ENCODE data around the gene FSHR. TPM values are rescaled to one million over a fixed set of nuclear protein-coding genes. Genes with fewer than 3 reads are reported as not detected.
A peak's percentile ranks its signal among the peaks of the same experiment; 100 is the strongest.

FSHR gene
- total RNA-seq, 2 donors from 2014 or later = not detected

DNA sequence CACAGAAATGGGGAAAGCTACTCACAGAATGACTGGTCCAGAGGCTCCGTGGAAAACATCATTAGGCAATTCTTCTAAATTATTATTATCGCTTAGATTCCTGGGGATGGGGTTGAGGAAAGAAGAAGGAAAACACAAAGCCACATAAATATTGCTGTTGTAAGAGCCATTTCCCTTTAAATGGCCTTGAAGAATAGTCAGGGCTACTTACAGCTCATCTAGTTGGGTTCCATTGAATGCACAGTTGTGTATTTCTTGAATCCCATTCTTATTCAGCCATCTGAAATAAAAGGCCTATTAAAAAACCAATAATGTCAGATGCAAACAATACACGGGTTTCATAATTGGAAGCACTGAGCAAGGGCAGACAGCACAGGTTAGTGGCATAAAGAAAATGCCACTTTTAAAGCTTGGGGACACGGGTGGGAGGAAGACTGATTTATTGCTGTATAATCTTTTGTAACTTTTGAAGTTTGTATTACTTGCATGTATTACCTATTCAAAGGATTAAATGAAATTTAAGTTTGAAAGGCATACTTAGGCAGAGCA, 171.4 kb downstream of the FSHR start:
- Mint-ChIP-seq H3K4me1 (no peaks in the 10 kb centered on the region), H3K27me3 (peaks cover 3% of the 10 kb centered on the region), H3K36me3 (ENCODE audit: low read depth) (no peaks in the 10 kb centered on the region), H3K27ac (no peak overlapping the region), H3K4me3 (no peak overlapping the region), H3K9me3 (no peaks in the 10 kb centered on the region)
- no peak for ATAC-seq (replicated peaks)

- no peak overlapping the region for H3K4me3 Mint-ChIP-seq
Observed at GRCh38 chr2:48980846-48981245, 173.5 kb downstream of the FSHR start.

DNA sequence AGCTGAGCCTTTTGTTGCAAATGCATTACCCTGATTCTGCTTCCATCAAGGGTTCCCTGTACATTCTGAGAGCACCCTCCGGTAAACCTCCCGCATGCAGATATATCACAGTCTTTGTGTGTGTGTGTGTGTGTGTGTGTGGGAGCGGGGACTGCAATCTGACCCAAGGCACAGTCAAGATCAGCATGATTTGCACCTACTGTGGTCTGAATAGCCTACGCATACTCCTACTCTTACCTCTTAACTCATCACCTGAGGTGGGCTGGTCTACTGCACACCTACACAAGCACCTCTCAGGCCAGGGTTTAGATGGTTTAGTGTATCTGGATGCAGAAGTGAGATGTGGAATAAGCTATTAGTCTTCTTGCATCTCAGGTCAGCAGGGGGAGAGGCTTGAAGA, 174.6 kb downstream of the FSHR start:
- H3K4me3 Mint-ChIP-seq = no peak overlapping the region
- H3K9me3 Mint-ChIP-seq = no peaks in the 10 kb centered on the region
- no peaks in the 10 kb centered on the region for H3K36me3 Mint-ChIP-seq (ENCODE audit: low read depth)
- no peak for ATAC-seq (replicated peaks)
- H3K4me1 Mint-ChIP-seq = no peaks in the 10 kb centered on the region
- H3K27me3 Mint-ChIP-seq = peaks cover 11% of the 10 kb centered on the region
- H3K27ac Mint-ChIP-seq = no peak overlapping the region

More at GRCh38 chr2:48980846-48981245, 173.5 kb downstream of the FSHR start:
- H3K4me1 Mint-ChIP-seq = no peaks in the 10 kb centered on the region
- no peak overlapping the region for H3K27ac Mint-ChIP-seq
- H3K9me3 Mint-ChIP-seq = no peaks in the 10 kb centered on the region
- H3K27me3 Mint-ChIP-seq = peaks cover 11% of the 10 kb centered on the region
- H3K36me3 Mint-ChIP-seq (ENCODE audit: low read depth) = no peaks in the 10 kb centered on the region
- no peak for ATAC-seq (replicated peaks)

DNA sequence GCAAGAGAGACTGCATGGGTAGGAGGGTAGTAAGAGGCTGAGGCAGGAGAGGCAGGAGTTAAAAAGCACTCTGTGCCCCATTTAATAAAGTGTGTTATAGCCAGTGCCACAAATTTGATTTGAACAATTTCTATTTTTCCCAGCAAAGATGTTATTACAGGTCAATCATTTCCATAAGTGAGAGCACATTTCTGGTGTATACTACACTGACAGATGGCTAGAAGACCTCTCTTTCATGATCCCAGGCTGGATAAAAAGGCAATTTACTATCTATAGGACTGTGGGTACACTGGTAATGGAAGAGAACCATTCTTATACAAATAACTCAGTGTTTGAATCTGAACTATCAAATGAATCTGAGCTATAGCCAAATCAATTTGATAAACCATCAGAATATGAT, 176.2 kb downstream of the FSHR start:
- peaks cover 14% of the 10 kb centered on the region for H3K27me3 Mint-ChIP-seq
- no peaks in the 10 kb centered on the region for H3K36me3 Mint-ChIP-seq (ENCODE audit: low read depth)
- ATAC-seq (replicated peaks) = no peak
- no peak overlapping the region for H3K4me3 Mint-ChIP-seq
- no peaks in the 10 kb centered on the region for H3K9me3 Mint-ChIP-seq
- no peaks in the 10 kb centered on the region for H3K4me1 Mint-ChIP-seq
- no peak overlapping the region for H3K27ac Mint-ChIP-seq

DNA sequence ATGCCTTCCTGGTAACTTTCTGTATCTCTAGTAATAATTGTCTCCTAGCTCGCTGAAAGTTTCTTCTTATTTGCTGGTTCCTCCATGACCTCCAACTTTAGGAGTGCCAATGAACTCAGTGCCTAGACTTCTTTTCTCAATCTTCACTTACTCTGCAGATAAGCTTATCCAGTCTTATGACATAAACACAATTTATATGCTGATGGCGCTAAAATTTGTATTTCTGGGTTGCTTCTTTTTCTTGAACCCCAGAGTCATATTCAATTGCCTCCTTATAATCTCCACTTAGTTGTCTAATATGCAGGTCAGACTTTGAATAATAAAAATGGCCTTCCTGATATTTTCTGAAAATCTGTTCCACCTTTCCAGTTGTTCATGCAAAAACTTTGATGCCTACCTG, 182.5 kb downstream of the FSHR start:
- H3K4me3 Mint-ChIP-seq = no peak overlapping the region
- no peaks in the 10 kb centered on the region for H3K9me3 Mint-ChIP-seq
- no peak for ATAC-seq (replicated peaks)
- H3K27ac Mint-ChIP-seq = no peak overlapping the region
- H3K4me1 Mint-ChIP-seq = no peaks in the 10 kb centered on the region
- H3K36me3 Mint-ChIP-seq (ENCODE audit: low read depth) = no peaks in the 10 kb centered on the region
- H3K27me3 Mint-ChIP-seq = peaks cover 6% of the 10 kb centered on the region

DNA sequence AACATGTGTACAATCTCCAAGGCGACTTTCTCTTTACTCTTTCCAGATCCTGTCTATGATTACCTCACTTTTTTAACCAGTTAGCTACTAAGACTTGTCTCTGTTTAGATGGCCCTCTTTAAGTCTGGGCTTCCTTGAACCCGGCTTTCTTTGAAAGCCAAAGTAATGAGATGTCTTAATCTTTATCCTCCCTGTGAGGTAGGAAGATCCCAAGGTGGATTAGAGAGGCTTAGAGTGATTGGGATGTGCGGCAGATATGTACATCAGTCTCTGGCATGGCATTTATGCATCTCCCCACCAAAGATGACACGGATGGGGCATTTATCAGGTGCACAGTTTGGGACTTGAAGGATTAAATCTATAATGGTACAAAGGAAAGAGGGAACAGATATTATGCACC, 186.3 kb downstream of the FSHR start:
- no peaks in the 10 kb centered on the region for H3K9me3 Mint-ChIP-seq
- no peaks in the 10 kb centered on the region for H3K36me3 Mint-ChIP-seq (ENCODE audit: low read depth)
- ATAC-seq (replicated peaks) = no peak
- H3K27ac Mint-ChIP-seq = no peak overlapping the region
- H3K4me3 Mint-ChIP-seq = no peak overlapping the region
- H3K27me3 Mint-ChIP-seq = no peaks in the 10 kb centered on the region
- no peaks in the 10 kb centered on the region for H3K4me1 Mint-ChIP-seq

DNA sequence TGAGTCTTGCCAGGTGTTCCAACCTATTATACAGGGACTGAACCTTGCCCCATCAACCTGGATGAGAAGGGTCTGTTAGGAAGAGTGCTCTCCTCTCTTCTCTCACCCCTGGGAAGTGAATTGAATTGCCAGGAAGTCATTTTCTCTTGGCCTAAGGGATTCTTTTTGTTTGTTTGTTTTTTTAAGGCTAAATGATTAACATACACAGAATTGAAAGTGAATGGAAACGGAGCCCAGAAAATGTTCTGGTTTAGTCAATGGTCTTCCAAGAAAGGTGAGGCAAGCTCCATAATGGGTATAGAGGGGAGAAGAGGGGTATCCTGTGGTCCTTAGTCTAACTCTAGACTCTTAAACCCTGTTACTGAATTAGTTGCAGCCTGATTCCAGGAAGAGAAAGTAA, 189.1 kb downstream of the FSHR start:
- Mint-ChIP-seq H3K27ac (no peak overlapping the region), H3K27me3 (no peaks in the 10 kb centered on the region), H3K36me3 (ENCODE audit: low read depth) (no peaks in the 10 kb centered on the region), H3K4me1 (no peaks in the 10 kb centered on the region), H3K9me3 (no peaks in the 10 kb centered on the region), H3K4me3 (no peak overlapping the region)
- no peak for ATAC-seq (replicated peaks)

GRCh38 chr2:48961009-48961408, 193.3 kb downstream of the FSHR start:
- no peaks in the 10 kb centered on the region for H3K9me3 Mint-ChIP-seq
- no peaks in the 10 kb centered on the region for H3K36me3 Mint-ChIP-seq (ENCODE audit: low read depth)
- H3K27ac Mint-ChIP-seq = no peak overlapping the region
- H3K27me3 Mint-ChIP-seq = peaks cover 4% of the 10 kb centered on the region
- no peak for ATAC-seq (replicated peaks)
- H3K4me1 Mint-ChIP-seq = no peaks in the 10 kb centered on the region
- no peak overlapping the region for H3K4me3 Mint-ChIP-seq

- Mint-ChIP-seq H3K27me3 (peaks cover 7% of the 10 kb centered on the region), H3K4me1 (no peaks in the 10 kb centered on the region), H3K9me3 (no peaks in the 10 kb centered on the region), H3K27ac (no peak overlapping the region), H3K4me3 (no peak overlapping the region), H3K36me3 (ENCODE audit: low read depth) (no peaks in the 10 kb centered on the region)
- no peak for ATAC-seq (replicated peaks)
Observed at GRCh38 chr2:48954935-48955334, 199.4 kb downstream of the FSHR start.

- Mint-ChIP-seq H3K27me3 (peaks cover 7% of the 10 kb centered on the region), H3K4me3 (no peak overlapping the region), H3K9me3 (no peaks in the 10 kb centered on the region), H3K27ac (no peak overlapping the region), H3K4me1 (no peaks in the 10 kb centered on the region), H3K36me3 (ENCODE audit: low read depth) (no peaks in the 10 kb centered on the region)
- no peak for ATAC-seq (replicated peaks)
Observed at GRCh38 chr2:48954311-48954710, 200.0 kb downstream of the FSHR start.

GRCh38 chr2:48952614-48953013, 201.7 kb downstream of the FSHR start:
- Mint-ChIP-seq H3K36me3 (ENCODE audit: low read depth) (no peaks in the 10 kb centered on the region), H3K27ac (no peak overlapping the region), H3K27me3 (peaks cover 7% of the 10 kb centered on the region), H3K4me3 (no peak overlapping the region), H3K4me1 (no peaks in the 10 kb centered on the region), H3K9me3 (no peaks in the 10 kb centered on the region)
- no peak for ATAC-seq (replicated peaks)

DNA sequence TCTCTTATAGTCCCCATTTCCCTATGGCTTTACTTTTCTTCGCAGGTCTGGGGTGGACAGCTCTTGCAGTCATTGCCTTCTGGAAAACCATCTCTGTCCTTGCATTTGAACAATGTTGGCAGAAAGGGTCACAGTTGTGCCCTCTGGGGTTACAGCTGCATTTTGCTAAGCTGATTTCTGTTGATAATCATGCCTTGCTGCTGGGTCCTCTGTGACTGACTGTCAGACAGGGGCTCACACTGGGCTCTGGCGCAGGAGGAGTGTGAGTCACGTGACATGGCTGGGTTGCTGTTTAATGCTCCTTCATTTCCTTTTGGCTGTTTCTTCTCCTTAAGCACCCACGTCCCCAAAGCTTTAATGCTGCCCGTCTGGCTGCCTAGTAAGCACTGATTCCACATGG, 202.2 kb downstream of the FSHR start:
- H3K4me3 Mint-ChIP-seq = no peak overlapping the region
- no peaks in the 10 kb centered on the region for H3K4me1 Mint-ChIP-seq
- no peaks in the 10 kb centered on the region for H3K9me3 Mint-ChIP-seq
- H3K36me3 Mint-ChIP-seq (ENCODE audit: low read depth) = no peaks in the 10 kb centered on the region
- H3K27me3 Mint-ChIP-seq = peaks cover 4% of the 10 kb centered on the region
- no peak overlapping the region for H3K27ac Mint-ChIP-seq
- no peak for ATAC-seq (replicated peaks)

GRCh38 chr2:48948400-48949125, 205.8 kb downstream of the FSHR start:
- Mint-ChIP-seq H3K4me1 (no peaks in the 10 kb centered on the region), H3K36me3 (ENCODE audit: low read depth) (no peaks in the 10 kb centered on the region), H3K4me3 (no peak overlapping the region), H3K9me3 (no peaks in the 10 kb centered on the region), H3K27ac (no peak overlapping the region), H3K27me3 (no peaks in the 10 kb centered on the region)
- ATAC-seq (replicated peaks) = no peak

DNA sequence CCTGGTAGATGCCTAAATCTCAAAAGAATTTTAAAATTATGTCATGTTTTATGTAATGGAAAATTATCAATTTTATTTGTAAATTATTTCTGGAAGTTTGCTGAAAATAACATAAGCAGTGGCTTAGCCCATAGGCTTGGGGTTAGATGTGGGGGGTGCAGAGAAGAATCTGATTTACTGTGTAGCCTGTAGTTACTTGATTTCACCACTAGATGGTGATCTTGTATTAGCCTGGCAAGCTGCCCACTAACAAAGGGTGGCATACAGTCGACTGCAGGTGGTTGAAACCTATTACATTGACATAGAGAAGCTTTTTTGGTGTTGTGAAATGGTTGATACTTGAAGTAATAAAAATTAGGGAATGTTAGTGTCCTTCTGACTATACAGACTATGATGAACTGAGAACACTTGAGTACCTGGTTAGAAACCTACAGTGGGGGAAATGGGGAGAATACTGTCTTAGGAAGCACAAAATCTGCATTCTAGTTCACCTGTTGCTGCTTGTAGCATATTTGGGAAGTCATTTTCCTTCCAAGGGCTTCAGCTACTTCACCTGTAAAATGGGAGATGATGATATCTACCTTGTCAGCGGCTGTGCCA, 207.8 kb downstream of the FSHR start:
- Mint-ChIP-seq H3K9me3 (no peaks in the 10 kb centered on the region), H3K4me1 (no peaks in the 10 kb centered on the region), H3K4me3 (no peak overlapping the region), H3K27ac (no peak overlapping the region), H3K27me3 (no peaks in the 10 kb centered on the region), H3K36me3 (ENCODE audit: low read depth) (no peaks in the 10 kb centered on the region)
- ATAC-seq (replicated peaks) = peak; percentile 62

- no peak overlapping the region for H3K27ac Mint-ChIP-seq
- no peak for ATAC-seq (replicated peaks)
- H3K36me3 Mint-ChIP-seq (ENCODE audit: low read depth) = no peaks in the 10 kb centered on the region
- H3K27me3 Mint-ChIP-seq = no peaks in the 10 kb centered on the region
- no peaks in the 10 kb centered on the region for H3K9me3 Mint-ChIP-seq
- H3K4me1 Mint-ChIP-seq = no peaks in the 10 kb centered on the region
- no peak overlapping the region for H3K4me3 Mint-ChIP-seq
Observed at GRCh38 chr2:48944956-48945355, 209.4 kb downstream of the FSHR start.

Measured in activated T-helper 17 cell treated with anti-CD3 and anti-CD28 coated beads, Interleukin-2, amount 50 U/mL, for 72 hours (primary cell).